ENCODE data around the gene ZNF18. TPM values are rescaled to one million over a fixed set of nuclear protein-coding genes. Genes with fewer than 3 reads are reported as not detected.

ZNF18 gene
- total and polyA plus RNA-seq, 12 donors = 2.6 to 7.5 (median 4.6) TPM

- WGBS, 2 donors = 46 to 54% methylated on average over 5 of the region's 5 CpGs
- Histone ChIP-seq H3K9me3 (no peaks in the 10 kb centered on the region), H3K4me1 (peaks cover 0 to 15% (median 4%) of the 10 kb centered on the region in 9 donors), H3K4me3 (no peak overlapping the region), H3K36me3 (peaks cover 0 to 84% (median 30%) of the 10 kb centered on the region in 9 donors), H3K27me3 (no peaks in the 10 kb centered on the region), H3K27ac (peak overlapping the region in 4 of 10 donors; percentile 20 to 64 (median 50))
- intact Hi-C loops (cut with DNase I) = loop anchor here in 6 of 10 donors (5.0 to 10.0 kb wide), 2 partner anchors 1110 to 1112 kb away; no protein-coding TSS in a partner anchor
- TF ChIP-seq CTCF (IDR thresholded peaks at IDR 0.05) = peak; percentile 23 to 71 (median 61)
- DNase-seq = peak in 1 of 2 donors; percentile 5
- peak in 6 of 8 donors; percentile 50 to 77 (median 62) for ATAC-seq
Observed at GRCh38 chr17:11986942-11987329, 10.3 kb downstream of the ZNF18 start.

- no peak overlapping the region for H3K4me3 ChIP-seq
- H3K36me3 ChIP-seq = peaks cover 0 to 84% (median 30%) of the 10 kb centered on the region in 9 donors
- ATAC-seq (peak in 6 of 8 donors; percentile 39 to 91 (median 74)), DNase-seq (peak in 1 of 2 donors; percentile 28)
- H3K4me1 ChIP-seq = peaks cover 0 to 15% (median 4%) of the 10 kb centered on the region in 9 donors
- intact Hi-C loops (cut with DNase I) = loop anchor here in 6 of 10 donors (5.0 to 10.0 kb wide), 2 partner anchors 1109 to 1112 kb away; no protein-coding TSS in a partner anchor
- 92 to 94% methylated on average over 4 of the region's 4 CpGs for WGBS, 2 donors
- TF ChIP-seq CTCF (IDR thresholded peaks at IDR 0.05) = no peak
- peak overlapping the region in 4 of 10 donors; percentile 20 to 64 (median 50) for H3K27ac ChIP-seq
- H3K27me3 ChIP-seq = no peaks in the 10 kb centered on the region
- no peaks in the 10 kb centered on the region for H3K9me3 ChIP-seq
Observed at GRCh38 chr17:11986179-11986941, 10.9 kb downstream of the ZNF18 start.

- ATAC-seq = no peak
- peaks cover 0 to 84% (median 32%) of the 10 kb centered on the region in 9 donors for H3K36me3 ChIP-seq
- no peaks in the 10 kb centered on the region for H3K9me3 ChIP-seq
- peaks cover 0 to 11% (median 4%) of the 10 kb centered on the region in 9 donors for H3K4me1 ChIP-seq
- intact Hi-C loops (cut with DNase I) = loop anchor here in 2 of 10 donors (10.0 kb wide), 1 partner anchor 1107 kb away; no protein-coding TSS in a partner anchor
- no peak for TF ChIP-seq CTCF (IDR thresholded peaks at IDR 0.05)
- no peak overlapping the region for H3K27ac ChIP-seq
- H3K4me3 ChIP-seq = no peak overlapping the region
- no peaks in the 10 kb centered on the region for H3K27me3 ChIP-seq
- no peak for DNase-seq
- 95 to 97% methylated on average over 4 of the region's 4 CpGs for WGBS, 2 donors
Observed at GRCh38 chr17:11981862-11982261, 15.4 kb downstream of the ZNF18 start.

GRCh38 chr17:11980813-11981212 is 16.5 kb downstream of the ZNF18 start:
- WGBS, 2 donors = 70 to 100% methylated on average over 2 of the region's 2 CpGs
- intact Hi-C loops (cut with DNase I) = loop anchor here in 2 of 10 donors (10.0 kb wide), 1 partner anchor 1106 kb away; no protein-coding TSS in a partner anchor
- peaks cover 0 to 83% (median 32%) of the 10 kb centered on the region in 9 donors for H3K36me3 ChIP-seq
- DNase-seq (no peak), ATAC-seq (no peak)
- no peak overlapping the region for H3K4me3 ChIP-seq
- H3K27me3 ChIP-seq = no peaks in the 10 kb centered on the region
- H3K9me3 ChIP-seq = no peaks in the 10 kb centered on the region
- peaks cover 0 to under 1% (median 0%) of the 10 kb centered on the region in 9 donors for H3K4me1 ChIP-seq
- TF ChIP-seq CTCF (IDR thresholded peaks at IDR 0.05) = peak in 3 of 9 donors; percentile 19 to 31 (median 25)
- no peak overlapping the region for H3K27ac ChIP-seq
